Progenitor cell of endocrine pancreas (in vitro differentiated cells): Measurements from ENCODE around the gene P4HA1. TPM values are rescaled to one million over a fixed set of nuclear protein-coding genes. Genes with fewer than 3 reads are reported as not detected.

Experiments
- DNase-seq: peaks from one replicate; pipeline ENCODE4 v3.0.0; 2021; ENCODE audit warnings: low spot score; ENCODE audit not compliant: unreplicated experiment
- H3K27ac Mint-ChIP-seq: 2 replicates; pipeline ENCODE4 v1.8.0; 2021; ENCODE audit warnings: mild to moderate bottlenecking, moderate library complexity, mixed read lengths
- H3K27me3 Mint-ChIP-seq: 2 replicates; pipeline ENCODE4 v1.8.0; 2021; ENCODE audit warnings: mixed read lengths
- H3K36me3 Mint-ChIP-seq: 2 replicates; pipeline ENCODE4 v1.8.0; 2022; ENCODE audit warnings: mixed read lengths; ENCODE audit not compliant: insufficient read depth
- H3K4me1 Mint-ChIP-seq: 2 replicates; pipeline ENCODE4 v1.8.0; 2021; ENCODE audit warnings: low read depth, mixed read lengths
- H3K4me3 Mint-ChIP-seq: 2 replicates; pipeline ENCODE4 v1.8.0; 2021; ENCODE audit warnings: low read depth, mild to moderate bottlenecking, moderate library complexity, mixed read lengths
- H3K9me3 Mint-ChIP-seq: 2 replicates; pipeline ENCODE4 v1.8.0; 2021; ENCODE audit warnings: low read depth, mixed read lengths
- CTCF ChIP-seq: fragments of 200-600 bp; sonication (generic); IDR thresholded peaks from one replicate; pipeline ENCODE4 v1.5.0; 2021; ENCODE audit warnings: antibody characterized with exemption, mild to moderate bottlenecking; ENCODE audit not compliant: unreplicated experiment
- total RNA-seq: library from RNA; stranded (reverse); gene quantifications from 2 replicates; pipeline ENCODE4 v1.2.1, GENCODE V29; 2021

Gene P4HA1
- total RNA-seq, 1 donor from 2014 or later: 25.4 TPM

- no peaks in the 10 kb centered on the region for H3K27me3 Mint-ChIP-seq
- no peak overlapping the region for H3K4me3 Mint-ChIP-seq
- no peaks in the 10 kb centered on the region for H3K9me3 Mint-ChIP-seq
- no peaks in the 10 kb centered on the region for H3K4me1 Mint-ChIP-seq
- H3K27ac Mint-ChIP-seq: no peak overlapping the region
- no peak for DNase-seq
- H3K36me3 Mint-ChIP-seq: peaks cover 2% of the 10 kb centered on the region
- no peak for TF ChIP-seq CTCF
Observed at GRCh38 chr10:73058057-73058591, 38.5 kb downstream of the P4HA1 start.

- DNase-seq: no peak
- no peaks in the 10 kb centered on the region for H3K4me1 Mint-ChIP-seq
- no peaks in the 10 kb centered on the region for H3K27me3 Mint-ChIP-seq
Observed at GRCh38 chr10:73054286-73054685, 42.4 kb downstream of the P4HA1 start.

GRCh38 chr10:73053275-73053674 is 43.4 kb downstream of the P4HA1 start:
- DNase-seq: no peak
- no peak overlapping the region for H3K4me3 Mint-ChIP-seq
- H3K9me3 Mint-ChIP-seq: no peaks in the 10 kb centered on the region
- no peak overlapping the region for H3K27ac Mint-ChIP-seq
- peaks cover 4% of the 10 kb centered on the region for H3K36me3 Mint-ChIP-seq
- no peak for TF ChIP-seq CTCF
- H3K27me3 Mint-ChIP-seq: no peaks in the 10 kb centered on the region
- H3K4me1 Mint-ChIP-seq: no peaks in the 10 kb centered on the region

More at GRCh38 chr10:73054286-73054685, 42.4 kb downstream of the P4HA1 start:
- Mint-ChIP-seq H3K9me3 (no peaks in the 10 kb centered on the region), H3K4me3 (no peak overlapping the region), H3K36me3 (peaks cover 4% of the 10 kb centered on the region), H3K27ac (peak overlapping the region; percentile 64)
- no peak for TF ChIP-seq CTCF

GRCh38 chr10:73044378-73045285 is 52.0 kb downstream of the P4HA1 start:
- H3K36me3 Mint-ChIP-seq: peaks cover 11% of the 10 kb centered on the region
- no peak for DNase-seq
- no peak for TF ChIP-seq CTCF
- peaks cover 8% of the 10 kb centered on the region for H3K4me1 Mint-ChIP-seq
- H3K4me3 Mint-ChIP-seq: no peak overlapping the region
- H3K27me3 Mint-ChIP-seq: no peaks in the 10 kb centered on the region
- H3K9me3 Mint-ChIP-seq: no peaks in the 10 kb centered on the region
- peak overlapping the region; percentile 31 for H3K27ac Mint-ChIP-seq

GRCh38 chr10:73043766-73044377 is 52.8 kb downstream of the P4HA1 start:
- no peak for DNase-seq
- H3K4me3 Mint-ChIP-seq: no peak overlapping the region
- peaks cover 11% of the 10 kb centered on the region for H3K36me3 Mint-ChIP-seq
- no peaks in the 10 kb centered on the region for H3K27me3 Mint-ChIP-seq
- no peaks in the 10 kb centered on the region for H3K9me3 Mint-ChIP-seq
- H3K4me1 Mint-ChIP-seq: peaks cover 8% of the 10 kb centered on the region
- H3K27ac Mint-ChIP-seq: no peak overlapping the region
- no peak for TF ChIP-seq CTCF
